ENCODE data around the gene GBA3.

The GBA3 gene

DNA sequence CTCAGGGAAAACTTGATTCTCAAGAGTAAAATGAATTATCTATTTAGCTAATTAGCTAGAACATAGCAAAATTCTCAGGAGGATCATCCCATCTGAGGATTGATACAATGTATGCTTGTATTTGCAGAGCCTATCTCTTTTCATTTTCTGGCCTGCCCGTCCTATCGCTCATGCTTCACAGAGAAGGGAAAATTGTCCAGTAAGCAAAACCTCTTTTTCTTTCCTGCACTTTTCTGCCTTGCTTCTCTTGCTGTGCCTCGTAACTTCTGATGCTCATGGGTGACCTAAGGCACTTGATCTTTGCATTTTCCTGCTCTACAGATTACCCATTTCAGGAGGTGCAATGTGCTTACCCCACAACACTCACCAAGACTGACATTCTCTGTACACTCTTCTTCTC, 88.1 kb downstream of the GBA3 start:
- DNase-seq (ENCODE audit: low read depth) = no peak

DNA sequence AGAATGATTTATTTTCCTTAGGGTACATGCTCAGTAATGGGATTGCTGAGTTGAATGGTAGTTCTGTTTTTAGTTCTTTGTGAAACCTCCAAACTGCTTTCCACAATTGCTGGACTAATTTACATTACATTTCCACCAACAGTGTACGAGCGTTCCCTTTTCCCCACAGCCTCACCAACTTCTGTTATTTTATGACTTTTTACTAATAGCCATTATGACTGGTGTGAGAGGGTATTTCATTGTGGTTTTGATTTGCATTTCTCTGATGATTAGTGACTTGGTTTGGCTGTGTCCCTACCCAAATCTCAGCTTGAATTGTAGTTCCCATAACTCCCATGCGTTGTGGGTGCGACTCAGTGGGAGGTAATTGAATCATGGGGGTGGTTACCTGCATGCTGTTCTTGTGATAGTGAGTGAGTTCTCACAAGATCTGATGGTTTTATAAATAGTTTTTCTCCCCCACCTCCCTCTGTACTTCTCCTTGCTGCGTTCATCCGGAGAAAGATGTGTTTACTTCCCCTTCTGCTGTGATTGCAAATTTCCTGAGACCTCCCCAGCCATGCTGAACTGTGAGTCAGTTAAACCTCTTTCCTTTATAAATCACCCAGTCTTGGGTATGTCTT, 95.1 kb downstream of the GBA3 start:
- DNase-seq (ENCODE audit: low read depth) = no peak

DNA sequence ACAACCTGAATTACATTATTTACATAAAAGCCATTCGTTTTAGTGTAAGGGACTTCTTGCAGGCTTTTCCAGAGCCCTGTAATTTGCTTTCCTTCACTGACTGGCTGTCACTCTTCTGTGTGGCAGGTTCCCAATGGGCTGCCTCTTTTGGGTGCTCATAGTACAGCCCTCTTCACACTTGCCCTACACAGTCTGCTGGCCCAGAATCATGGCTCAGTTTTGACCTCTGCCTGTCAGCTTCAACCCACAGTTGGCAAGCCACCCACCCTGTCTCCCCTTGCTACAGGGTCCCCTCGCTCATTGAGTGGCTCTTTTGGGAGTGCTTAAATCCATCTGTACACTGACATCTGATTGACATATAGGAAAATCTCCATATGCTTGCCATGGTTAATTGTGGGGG, 97.9 kb downstream of the GBA3 start:
- DNase-seq (ENCODE audit: low read depth) = no peak

DNA sequence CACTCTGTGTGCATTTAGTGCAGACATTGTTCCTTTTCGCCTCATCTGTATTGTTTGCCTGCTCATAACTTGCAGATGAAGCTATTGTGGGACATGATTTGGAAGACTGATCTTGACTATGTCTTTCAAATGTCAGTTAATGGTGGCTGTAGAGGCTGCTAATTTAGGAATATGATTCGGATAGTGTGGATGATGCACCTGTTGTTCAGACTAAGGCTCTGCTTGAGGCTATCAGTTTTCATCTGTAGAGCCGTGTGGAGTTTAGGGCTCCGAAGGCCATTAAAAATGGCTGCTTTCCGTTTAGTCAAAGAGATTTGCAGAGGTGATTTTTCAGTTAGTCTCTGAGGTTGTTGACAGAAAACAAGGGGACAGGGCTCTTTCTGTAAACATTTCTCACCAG, 102.0 kb downstream of the GBA3 start:
- DNase-seq (ENCODE audit: low read depth) = no peak

GRCh38 chr4:22801391-22801790, 108.7 kb downstream of the GBA3 start:
- DNase-seq (ENCODE audit: low read depth) = no peak

DNA sequence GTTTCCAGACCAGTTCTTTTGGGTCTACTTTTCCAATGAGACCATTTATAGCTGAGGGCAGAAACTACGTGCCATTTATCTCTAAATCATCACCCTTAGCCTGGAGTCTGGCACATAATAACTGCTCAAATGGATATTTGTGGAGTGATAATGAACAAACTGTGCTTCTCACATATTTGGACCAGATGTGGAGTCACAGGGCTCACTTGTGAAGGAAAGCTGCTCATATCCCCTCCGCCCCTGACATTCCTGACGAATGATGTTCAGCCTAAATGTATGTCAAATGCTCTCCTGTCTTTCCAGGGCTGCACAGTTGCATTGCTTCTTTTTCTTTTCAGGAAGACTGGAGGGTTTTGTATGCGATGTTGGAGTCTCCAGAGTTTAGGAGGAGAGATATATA, 110.1 kb downstream of the GBA3 start:
- DNase-seq (ENCODE audit: low read depth) = peak; percentile 2

GRCh38 chr4:22803512-22803911, 110.8 kb downstream of the GBA3 start:
- no peak for DNase-seq (ENCODE audit: low read depth)

DNA sequence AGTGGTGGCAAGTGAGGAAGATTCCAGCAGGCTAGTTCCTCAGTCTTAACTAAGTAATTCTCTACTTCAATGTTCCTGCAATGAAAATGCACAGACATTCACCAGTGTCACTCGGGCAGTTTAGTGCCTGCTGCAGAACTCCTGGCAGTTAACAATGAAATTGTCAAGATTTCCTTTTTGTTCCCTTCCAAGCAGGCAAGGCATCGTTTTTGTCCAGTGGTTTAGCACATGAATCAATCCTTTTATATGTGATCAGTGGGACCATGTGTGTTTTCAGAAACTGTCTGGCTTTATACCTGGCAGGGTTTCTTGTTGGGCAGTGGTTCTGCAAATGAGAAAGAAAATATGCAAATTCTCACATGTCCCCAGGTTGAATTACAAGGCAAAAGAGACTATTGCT, 122.2 kb downstream of the GBA3 start:
- DNase-seq (ENCODE audit: low read depth) = no peak

GRCh38 chr4:22824091-22824490, 131.4 kb downstream of the GBA3 start:
- no peak for DNase-seq (ENCODE audit: low read depth)

DNA sequence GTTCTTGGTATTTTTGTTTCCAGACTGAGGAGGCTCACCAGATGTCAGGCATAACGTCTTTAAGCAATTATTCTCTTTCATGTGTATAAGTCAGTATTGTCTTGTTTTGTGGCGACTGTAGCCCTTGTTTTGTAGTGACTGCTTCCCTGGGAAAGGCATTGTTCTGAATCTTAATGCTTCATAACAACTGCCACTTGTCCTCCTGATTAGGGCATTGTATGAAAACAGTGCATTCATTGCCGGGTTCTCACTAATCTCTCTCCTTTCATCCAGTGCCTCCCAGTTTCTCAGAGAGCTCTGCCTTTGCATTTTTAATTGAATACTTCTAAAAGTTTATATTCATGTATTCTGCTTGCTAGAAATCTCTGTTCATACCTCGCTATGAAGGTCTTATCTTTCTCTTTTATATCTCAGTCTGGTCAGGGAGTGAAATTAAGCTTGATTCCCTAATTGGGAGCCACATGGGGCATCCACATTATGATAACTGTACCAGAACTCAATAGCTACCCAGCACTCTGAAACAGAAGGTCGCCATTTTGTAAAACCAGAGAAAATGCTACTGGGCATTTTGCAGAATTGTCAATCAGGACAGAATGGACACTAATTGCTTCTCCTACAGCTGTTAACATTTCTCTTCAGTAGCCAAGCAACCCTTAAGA, 149.8 kb downstream of the GBA3 start:
- DNase-seq (ENCODE audit: low read depth) = no peak

DNA sequence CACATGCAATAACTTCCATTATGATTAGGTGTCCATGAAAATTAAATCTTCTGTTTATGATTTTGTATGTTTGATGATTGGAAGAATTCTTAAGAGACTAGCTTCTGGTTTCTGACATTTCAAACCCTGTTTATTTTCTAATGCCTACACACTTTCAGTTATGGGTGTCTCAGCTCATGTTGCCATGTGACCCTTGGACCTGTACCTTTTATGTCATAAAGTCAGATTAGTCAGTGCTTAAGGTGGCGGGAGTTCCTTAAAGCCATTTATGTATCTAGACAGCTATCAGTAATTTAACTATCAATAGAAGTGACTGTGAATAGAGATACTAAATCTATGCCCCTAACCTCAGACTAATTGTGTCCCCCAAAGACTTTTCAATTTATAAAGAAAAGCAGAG, 155.6 kb downstream of the GBA3 start:
- no peak for DNase-seq (ENCODE audit: low read depth)

- DNase-seq (ENCODE audit: low read depth) = no peak
Measured at GRCh38 chr4:22850055-22850454, 157.3 kb downstream of the GBA3 start.

GRCh38 chr4:22850630-22851029, 157.9 kb downstream of the GBA3 start:
- DNase-seq (ENCODE audit: low read depth) = no peak

DNA sequence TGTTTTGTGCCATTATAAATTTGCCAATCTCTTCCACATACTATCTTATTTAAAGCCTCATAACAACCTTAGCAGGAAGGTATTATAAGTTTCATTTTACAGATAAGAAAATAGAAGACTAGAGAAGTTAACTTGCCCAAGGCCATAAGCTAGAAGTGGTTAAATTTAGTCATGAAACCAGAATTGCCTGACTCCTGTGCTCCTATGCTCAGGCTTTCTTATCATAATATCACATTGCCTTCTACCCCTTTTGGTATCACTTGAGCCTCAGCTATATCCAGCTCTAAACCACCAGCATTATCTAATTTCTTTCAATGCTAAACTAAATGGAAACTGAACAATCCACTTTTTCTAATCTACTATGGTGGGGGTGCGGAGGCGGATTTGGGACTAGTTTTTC, 164.7 kb downstream of the GBA3 start:
- no peak for DNase-seq (ENCODE audit: low read depth)

GRCh38 chr4:22859318-22859717, 166.6 kb downstream of the GBA3 start:
- DNase-seq (ENCODE audit: low read depth) = no peak

Data from HS-5 (cell line).